Central memory CD4-positive, alpha-beta T cell (primary cell): ENCODE measurements around the gene WBP1L.
"Not testable (repeated sequence)": the region's sequence is repeated elsewhere in the genome, so short reads cannot be mapped to it uniquely, and the experiment has no call there.

Experiments
- DNase-seq: peaks from one replicate; pipeline ENCODE4 v3.0.0; 2022

Gene WBP1L

GRCh38 chr10:102723989-102724388 is 19.8 kb upstream of the WBP1L start:
- DNase-seq: no peak

GRCh38 chr10:102726274-102726673 is 17.5 kb upstream of the WBP1L start:
- no peak for DNase-seq

DNA sequence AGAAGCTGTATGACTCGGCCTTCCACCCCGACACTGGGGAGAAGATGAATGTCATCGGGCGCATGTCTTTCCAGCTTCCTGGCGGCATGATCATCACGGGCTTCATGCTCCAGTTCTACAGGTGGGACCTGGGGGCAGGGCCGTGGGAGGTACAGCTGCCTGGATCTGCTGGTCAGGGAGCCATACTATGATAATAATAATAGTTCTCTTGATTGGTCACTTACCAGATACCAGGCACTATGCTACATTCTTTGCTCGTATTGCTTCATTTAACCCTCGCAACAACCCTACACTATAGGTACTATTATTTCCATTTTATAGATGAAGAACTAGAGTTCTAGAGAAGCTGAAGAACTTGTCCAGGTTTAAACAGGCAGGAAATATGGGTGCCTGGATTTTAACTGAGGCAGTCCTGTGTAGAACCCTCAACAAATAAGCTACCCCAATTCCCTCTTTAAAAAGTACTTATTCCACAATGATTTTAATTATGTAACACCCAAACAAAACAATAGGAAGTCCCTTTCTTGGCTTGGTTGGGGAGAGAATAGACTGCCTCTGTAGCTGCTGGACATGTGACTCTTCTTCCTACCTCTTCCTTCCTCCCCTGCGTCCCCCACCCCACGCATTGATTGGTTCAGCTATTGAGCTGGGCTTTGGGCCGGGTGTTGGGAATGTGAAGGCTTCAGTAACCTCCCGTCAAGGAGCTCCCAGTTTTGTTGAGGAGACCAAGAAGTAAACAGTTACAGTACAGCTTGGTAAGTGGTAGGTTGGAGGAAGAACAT is 16.5 kb upstream of the WBP1L start:
- DNase-seq: no peak

- no peak for DNase-seq
Measured at GRCh38 chr10:102729029-102730026, 14.4 kb upstream of the WBP1L start.

GRCh38 chr10:102731222-102731800 is 12.4 kb upstream of the WBP1L start:
- DNase-seq: no peak

- DNase-seq: no peak
Measured at GRCh38 chr10:102732661-102733060, 11.1 kb upstream of the WBP1L start.

DNA sequence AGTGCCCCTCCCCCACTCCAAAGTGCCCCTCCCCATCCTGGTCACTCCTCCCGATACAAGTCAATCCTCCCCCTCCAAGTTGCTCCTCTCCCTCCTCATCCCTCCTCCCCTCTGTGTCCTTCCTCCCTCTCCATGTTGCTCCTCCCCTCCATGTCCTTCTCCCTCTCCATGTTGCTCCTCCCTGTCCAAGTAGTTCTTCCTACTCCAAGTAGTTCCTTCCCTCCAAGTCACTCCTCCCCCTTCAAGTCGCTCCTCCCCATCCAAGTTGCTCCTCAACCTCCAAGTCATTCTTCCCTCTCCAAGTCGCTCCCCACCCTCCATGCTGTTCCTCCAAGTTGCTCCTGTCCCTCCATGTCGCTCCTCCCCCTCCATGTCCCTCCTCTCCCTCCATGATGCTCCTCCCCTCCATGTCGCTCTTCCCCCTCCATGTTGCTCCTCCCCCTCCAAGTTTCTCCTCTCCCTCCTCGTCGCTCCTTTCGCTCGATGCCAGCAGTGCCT is 8.6 kb upstream of the WBP1L start:
- no peak for DNase-seq

GRCh38 chr10:102738692-102739121 is 5.0 kb upstream of the WBP1L start:
- DNase-seq: no peak

DNA sequence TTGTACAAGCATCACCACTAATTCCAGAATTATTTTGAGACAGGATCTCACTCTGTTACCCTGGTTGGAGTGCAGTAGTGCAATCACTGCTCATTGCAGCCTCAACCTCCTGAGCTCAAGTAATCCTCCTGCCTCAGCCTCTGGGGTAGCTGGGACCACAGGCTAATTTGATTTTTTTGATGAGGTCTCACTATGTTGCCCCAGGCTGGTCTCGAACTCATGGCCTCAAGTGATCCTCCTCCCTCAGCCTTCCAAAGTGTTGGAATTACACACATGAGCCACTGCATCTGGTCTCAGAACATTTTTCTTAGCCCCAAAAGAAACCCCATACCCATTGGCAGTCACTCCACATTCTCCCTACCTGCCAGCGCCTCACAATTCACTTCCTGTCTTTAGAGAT is 3.5 kb upstream of the WBP1L start:
- no peak for DNase-seq

DNA sequence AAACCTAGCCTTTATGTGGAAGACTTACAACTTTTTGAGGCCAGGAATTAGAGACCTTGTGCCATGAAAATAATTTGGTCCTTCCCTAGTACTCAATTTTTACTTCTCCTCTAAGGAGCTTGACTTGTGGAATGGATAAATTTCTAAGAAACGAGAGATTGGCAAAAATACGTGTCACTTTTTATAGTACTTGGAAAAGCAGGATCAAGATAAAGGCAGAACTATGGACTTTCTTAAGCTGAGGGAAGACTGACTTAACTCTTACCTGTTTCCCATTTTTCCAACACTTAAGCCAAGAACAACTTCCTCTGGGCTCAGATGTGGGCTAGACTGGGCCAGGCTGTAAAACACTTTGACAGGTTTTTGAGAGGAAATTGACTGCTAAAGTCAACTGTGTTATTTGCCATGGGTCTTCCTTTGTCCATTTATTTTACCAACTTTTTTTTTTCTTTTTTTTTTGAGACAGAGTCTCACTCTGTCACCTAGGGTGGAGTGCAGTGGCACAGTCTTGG is 2.0 kb upstream of the WBP1L start:
- no peak for DNase-seq

- not testable (repeated sequence) for DNase-seq
Measured at GRCh38 chr10:102742313-102742712, 1.4 kb upstream of the WBP1L start.

- no peak for DNase-seq
Measured at GRCh38 chr10:102743078-102743587, 615 bp upstream of the WBP1L start.

DNA sequence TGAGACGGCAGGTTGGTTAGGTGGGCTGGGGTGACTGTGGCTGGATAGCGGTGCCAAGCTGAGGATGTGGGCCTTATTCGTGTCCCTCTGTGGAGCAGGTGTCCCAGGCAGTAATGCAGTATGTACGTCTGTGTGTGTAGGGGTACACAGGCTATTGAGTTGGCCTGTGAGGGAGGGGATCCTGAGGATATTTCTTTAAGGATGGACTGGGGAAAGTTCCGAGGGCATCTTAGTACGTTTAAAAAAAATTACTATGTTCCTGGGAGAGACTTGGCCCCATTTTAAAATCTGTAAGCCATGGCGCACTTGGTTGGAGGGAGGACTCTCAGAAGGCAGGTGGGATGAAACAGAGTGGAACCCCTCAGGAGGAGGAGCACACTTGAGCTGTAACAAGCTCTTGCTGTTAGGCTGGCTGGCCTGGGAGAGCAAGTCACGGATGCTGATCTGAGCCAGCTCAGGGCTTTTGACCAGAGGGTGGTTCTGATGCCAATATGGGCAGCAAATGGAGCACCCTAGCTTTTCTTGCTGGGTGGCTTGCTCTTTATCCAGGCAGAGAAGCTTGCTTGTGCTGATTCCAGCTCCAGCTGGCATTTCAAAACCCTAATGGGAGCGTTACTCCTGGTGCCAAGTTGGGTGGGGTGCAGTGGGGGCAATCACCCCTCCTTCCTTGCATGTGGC is 765 bp downstream of the WBP1L start:
- peak; percentile 1 for DNase-seq

DNA sequence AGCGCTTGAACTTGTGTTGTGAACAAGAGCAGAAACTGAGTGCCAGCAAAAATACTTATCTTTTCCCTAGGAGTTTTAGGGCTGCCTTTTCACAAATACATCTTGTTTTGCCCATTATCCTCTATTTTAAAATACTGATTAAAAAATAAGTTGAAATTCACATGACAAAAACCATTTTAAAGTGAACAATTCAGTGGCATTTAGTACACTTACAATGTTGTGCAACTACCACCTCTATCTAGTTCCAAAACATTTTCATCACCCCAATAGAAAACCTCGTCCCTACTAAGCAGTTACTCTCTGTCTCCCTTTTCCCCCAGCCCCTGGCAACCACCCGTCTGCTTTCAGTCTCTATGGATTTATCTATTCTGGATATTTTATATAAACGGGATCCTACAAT is 1.4 kb downstream of the WBP1L start:
- DNase-seq: no peak

GRCh38 chr10:102752266-102752930 is 8.7 kb downstream of the WBP1L start:
- no peak for DNase-seq

DNA sequence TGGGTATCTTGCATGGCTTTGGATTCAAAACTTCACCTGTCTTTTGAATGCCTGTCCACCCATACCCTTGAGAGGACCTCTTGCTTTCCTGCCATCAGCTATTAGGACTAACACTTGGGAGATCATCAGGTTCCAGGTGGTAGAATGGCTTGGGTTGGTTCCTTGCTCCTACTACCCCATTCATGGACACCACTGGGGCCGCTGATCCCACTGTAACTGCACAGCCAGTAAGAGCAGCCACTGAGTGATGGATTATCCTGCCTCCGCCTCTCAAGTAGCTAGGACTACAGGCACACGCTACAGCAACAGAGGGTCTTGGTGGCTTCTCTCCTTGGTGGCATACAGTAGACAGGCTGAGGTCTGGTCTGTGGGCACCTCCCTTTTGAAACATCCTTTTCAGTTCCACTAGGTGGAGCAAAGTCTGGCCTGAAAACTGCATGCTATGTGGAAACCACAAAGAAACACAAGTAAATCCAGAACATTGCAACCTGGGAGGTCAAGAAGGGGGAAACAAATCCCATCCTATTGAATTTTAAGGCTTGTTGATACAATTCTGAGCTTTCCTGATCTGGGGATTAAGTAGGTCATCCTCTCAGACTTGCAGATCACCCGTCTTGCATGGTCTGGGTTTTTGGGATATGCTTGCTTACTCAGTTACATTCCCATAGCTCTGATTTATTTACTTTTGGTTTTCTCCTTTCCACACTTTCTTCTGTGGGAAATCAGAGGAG is 9.4 kb downstream of the WBP1L start:
- DNase-seq: no peak

DNA sequence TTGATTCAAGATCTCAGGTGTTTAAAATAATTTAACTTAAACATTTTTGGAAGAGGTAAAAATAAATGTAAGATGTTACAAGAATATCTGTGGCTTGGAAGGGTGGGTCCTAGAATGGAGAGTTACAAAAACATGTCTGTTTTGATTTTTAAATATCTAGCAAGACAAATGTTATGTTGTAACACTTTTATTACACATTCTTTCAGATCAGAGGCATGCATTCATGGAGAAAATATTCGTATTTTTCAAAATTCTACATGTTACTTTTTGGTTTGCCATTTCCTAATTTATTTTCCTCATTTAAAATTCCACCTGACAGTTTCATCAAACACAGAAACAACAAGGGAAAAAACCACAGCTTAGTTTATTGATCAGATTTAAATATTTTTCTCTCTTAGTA is 10.0 kb downstream of the WBP1L start:
- no peak for DNase-seq

DNA sequence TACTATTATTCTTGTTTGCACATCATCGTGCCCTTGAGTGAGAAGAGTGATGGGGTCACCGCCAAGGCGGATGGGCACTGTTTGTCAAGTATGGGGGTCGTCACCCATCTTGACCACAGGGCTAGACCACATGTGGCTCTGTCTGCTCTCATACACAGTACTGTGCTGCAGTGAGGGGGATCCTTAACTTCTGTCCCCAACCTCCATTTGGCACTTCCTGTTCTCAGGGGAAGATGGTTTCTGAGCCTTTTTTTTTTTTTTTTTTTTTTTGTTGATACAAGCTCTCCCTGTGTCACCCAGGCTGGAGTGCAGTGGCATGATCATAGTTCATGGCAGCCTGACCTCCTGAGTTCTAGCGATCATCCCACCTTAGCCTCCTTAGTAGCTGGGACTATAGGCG is 13.6 kb downstream of the WBP1L start:
- DNase-seq: no peak

- no peak for DNase-seq
Measured at GRCh38 chr10:102758240-102758932, 14.6 kb downstream of the WBP1L start.

DNA sequence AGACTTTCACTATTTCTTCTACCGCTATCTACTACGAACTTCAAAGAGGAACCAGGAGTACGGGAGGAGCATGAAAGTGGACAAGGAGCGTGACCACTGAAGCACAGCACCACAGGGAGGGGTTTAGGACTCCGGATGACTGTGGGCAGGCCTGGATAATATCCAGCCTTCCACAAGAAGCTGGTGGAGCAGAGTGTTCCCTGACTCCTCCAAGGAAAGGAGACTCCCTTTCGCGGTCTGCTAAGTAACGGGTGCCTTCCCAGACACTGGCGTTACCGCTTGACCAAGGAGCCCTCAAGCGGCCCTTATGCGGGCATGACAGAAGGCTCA is 15.2 kb downstream of the WBP1L start:
- DNase-seq: not testable (repeated sequence)
